Measurements from ENCODE around the gene ZNF343. TPM values are rescaled to one million over a fixed set of nuclear protein-coding genes. Genes with fewer than 3 reads are reported as not detected.

Gene ZNF343
- total RNA-seq, 4 donors from 2014 or later: 11.2 to 20.5 (median 15.1) TPM

DNA sequence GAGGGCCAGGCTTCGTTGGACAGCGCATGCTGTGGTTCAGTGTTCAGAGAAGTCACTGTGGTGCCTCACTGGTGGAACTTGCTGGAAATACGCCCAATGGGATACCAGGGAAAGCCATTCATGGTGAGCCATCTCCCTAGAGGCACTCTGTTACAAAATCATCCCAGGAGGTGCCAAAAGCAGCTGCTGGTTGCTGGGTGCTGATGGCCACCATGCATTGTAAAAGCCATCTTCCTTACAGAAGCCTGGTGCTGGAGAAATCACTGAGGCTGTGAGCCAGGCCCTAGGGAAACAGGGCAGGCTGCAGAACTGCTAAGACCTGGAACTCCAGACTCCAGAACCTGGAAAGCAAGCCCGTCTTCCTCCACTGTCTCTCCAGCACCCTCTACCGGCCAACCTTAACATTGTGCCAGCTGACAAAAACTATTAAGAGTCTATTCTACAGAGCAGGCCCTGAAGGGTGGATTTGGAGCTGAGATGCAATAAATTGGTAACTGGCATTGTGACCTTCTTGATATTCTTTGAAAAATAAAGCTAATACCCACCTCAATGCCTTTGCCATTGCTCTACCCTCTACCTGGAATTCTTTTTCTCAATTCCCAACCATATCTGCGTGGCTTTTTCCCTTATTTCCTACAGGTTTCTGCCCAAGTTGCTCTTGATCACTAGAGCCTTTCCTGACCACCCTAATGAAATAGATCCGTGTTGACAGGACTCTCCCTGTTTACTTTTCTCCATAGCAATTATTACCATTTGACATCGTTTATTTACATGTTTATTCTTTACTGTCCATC is 56.6 kb downstream of the ZNF343 start:
- intact Hi-C loops (cut with DNase I; ENCODE audit: low total_unique reads): no loop called here
- Histone ChIP-seq H3K9me3 (no peaks in the 10 kb centered on the region), H3K4me3 (no peak overlapping the region), H3K27ac (no peak overlapping the region), H3K4me1 (no peaks in the 10 kb centered on the region), H3K27me3 (no peaks in the 10 kb centered on the region), H3K36me3 (no peaks in the 10 kb centered on the region)
- DNase-seq: peak; percentile 47 to 48
- TF ChIP-seq POLR2A (IDR thresholded peaks at IDR 0.05): no peak
- TF ChIP-seq, protein P1, sequence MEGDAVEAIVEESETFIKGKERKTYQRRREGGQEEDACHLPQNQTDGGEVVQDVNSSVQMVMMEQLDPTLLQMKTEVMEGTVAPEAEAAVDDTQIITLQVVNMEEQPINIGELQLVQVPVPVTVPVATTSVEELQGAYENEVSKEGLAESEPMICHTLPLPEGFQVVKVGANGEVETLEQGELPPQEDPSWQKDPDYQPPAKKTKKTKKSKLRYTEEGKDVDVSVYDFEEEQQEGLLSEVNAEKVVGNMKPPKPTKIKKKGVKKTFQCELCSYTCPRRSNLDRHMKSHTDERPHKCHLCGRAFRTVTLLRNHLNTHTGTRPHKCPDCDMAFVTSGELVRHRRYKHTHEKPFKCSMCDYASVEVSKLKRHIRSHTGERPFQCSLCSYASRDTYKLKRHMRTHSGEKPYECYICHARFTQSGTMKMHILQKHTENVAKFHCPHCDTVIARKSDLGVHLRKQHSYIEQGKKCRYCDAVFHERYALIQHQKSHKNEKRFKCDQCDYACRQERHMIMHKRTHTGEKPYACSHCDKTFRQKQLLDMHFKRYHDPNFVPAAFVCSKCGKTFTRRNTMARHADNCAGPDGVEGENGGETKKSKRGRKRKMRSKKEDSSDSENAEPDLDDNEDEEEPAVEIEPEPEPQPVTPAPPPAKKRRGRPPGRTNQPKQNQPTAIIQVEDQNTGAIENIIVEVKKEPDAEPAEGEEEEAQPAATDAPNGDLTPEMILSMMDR (IDR thresholded peaks at IDR 0.05): peak; percentile 36 to 71 (median 57)

DNA sequence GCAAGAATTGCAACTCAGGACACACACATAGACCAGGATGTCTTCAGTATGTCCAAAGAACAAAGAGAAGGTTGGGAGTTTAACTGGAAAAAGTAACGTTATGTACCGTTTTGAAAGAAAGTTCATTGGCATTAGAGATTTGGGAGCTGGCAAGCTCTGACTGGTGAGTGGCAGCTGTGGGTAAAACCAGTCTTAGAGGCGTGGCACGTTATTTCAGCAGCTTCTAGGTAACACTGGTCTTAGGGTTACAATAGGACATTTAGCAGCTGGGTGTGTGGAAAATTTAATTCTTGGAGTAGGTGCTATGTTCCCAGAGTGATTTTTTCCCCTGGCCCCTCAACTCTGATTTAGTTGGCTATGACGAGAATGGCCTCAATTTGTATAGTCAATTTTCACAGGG is 57.3 kb downstream of the ZNF343 start:
- intact Hi-C loops (cut with DNase I; ENCODE audit: low total_unique reads): no loop called here
- H3K9me3 ChIP-seq: no peaks in the 10 kb centered on the region
- no peaks in the 10 kb centered on the region for H3K27me3 ChIP-seq
- no peaks in the 10 kb centered on the region for H3K36me3 ChIP-seq
- no peak overlapping the region for H3K27ac ChIP-seq
- DNase-seq: no peak
- no peaks in the 10 kb centered on the region for H3K4me1 ChIP-seq
- H3K4me3 ChIP-seq: no peak overlapping the region
- TF ChIP-seq, protein P1 (IDR thresholded peaks at IDR 0.05): no peak
- TF ChIP-seq POLR2A (IDR thresholded peaks at IDR 0.05): no peak

DNA sequence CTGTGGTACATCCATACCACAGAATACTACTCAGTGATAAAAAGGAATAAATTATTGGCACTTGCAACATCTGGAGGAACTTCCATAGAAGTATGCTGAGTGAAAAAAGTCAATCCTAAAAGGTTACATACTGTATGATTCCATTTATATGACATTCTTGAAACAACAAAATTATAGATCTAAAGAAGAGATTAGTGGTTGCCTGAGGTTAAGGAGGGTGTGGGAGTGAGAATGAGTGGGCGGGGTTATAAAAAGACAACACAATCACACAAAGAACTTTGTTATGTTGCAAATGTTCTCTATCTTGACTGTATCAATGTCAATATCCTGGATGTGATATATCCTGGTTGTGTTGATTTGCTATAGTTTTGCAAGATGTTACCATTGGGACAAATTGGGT is 59.3 kb downstream of the ZNF343 start:
- Histone ChIP-seq H3K9me3 (no peaks in the 10 kb centered on the region), H3K27ac (no peak overlapping the region), H3K36me3 (no peaks in the 10 kb centered on the region), H3K27me3 (no peaks in the 10 kb centered on the region), H3K4me1 (no peaks in the 10 kb centered on the region), H3K4me3 (no peak overlapping the region)
- intact Hi-C loops (cut with DNase I; ENCODE audit: low total_unique reads): no loop called here
- no peak for DNase-seq
- no peak for TF ChIP-seq POLR2A (IDR thresholded peaks at IDR 0.05)
- TF ChIP-seq, protein P1 (IDR thresholded peaks at IDR 0.05): no peak

DNA sequence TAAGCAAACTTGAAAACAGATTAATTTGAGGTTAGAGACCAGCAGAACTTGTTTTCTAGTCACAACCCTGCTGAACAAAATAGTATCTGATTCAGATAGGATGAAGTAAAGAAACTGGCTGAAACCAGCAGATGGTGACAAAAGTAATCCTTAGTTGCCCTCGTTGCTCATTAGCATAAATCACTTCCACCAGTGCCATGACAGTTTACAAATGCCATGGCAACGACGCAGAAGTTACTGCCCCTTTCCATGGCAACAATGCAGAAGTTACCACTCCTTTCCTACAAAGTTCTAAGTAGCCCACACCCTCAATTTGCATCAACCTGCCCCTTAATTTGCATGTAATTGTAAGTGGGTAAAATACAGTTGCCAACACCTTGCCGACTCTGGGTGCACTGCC is 61.9 kb downstream of the ZNF343 start:
- TF ChIP-seq POLR2A (IDR thresholded peaks at IDR 0.05): no peak
- TF ChIP-seq, protein P1 (IDR thresholded peaks at IDR 0.05): no peak
- Histone ChIP-seq H3K27me3 (no peaks in the 10 kb centered on the region), H3K27ac (no peak overlapping the region), H3K4me3 (no peak overlapping the region), H3K4me1 (no peaks in the 10 kb centered on the region), H3K9me3 (no peaks in the 10 kb centered on the region), H3K36me3 (no peaks in the 10 kb centered on the region)
- intact Hi-C loops (cut with DNase I; ENCODE audit: low total_unique reads): no loop called here
- DNase-seq: no peak

Small RNA genes lying within 50 kb of the gene (small RNA-seq; reads per million reads assigned to genes)
- not detected for gene RF00019

Other genes with a start within 250 kb of the ZNF343 start
- under 1 TPM in 1 of 4 donors, not detected in 3; 0.21 TPM for gene TGM3, start 212.9 kb downstream of the ZNF343 start, total RNA-seq
- gene TGM6, start 128.0 kb downstream of the ZNF343 start, total RNA-seq: not detected
- 100 to 1,000 TPM; 108 to 268 (median 133) TPM for gene SNRPB, start 38.1 kb downstream of the ZNF343 start, total RNA-seq
- not detected for gene TMC2, start 27.7 kb upstream of the ZNF343 start, total RNA-seq
- 100 to 1,000 TPM; 108 to 151 (median 134) TPM for gene NOP56, start 143.7 kb upstream of the ZNF343 start, total RNA-seq
- gene IDH3B, start 155.3 kb upstream of the ZNF343 start, total RNA-seq: 100 to 1,000 TPM in 1 of 4 donors, 10 to 100 TPM in 3; 33.8 to 220 (median 83.7) TPM
- gene EBF4, start 183.9 kb upstream of the ZNF343 start, total RNA-seq: 10 to 100 TPM in 3 of 4 donors, 1 to 10 TPM in 1; 7.1 to 69.5 (median 21.7) TPM